HG03442 (cell line): Measurements from ENCODE around the gene NPBWR2.

Experiments used
- ATAC-seq: cut with Tn5 transposase; IDR thresholded peaks from one replicate; pipeline ENCODE4 v1.9.1; 2021; ENCODE audit warnings: mild to moderate bottlenecking, moderate library complexity; ENCODE audit not compliant: unreplicated experiment

NPBWR2 gene

DNA sequence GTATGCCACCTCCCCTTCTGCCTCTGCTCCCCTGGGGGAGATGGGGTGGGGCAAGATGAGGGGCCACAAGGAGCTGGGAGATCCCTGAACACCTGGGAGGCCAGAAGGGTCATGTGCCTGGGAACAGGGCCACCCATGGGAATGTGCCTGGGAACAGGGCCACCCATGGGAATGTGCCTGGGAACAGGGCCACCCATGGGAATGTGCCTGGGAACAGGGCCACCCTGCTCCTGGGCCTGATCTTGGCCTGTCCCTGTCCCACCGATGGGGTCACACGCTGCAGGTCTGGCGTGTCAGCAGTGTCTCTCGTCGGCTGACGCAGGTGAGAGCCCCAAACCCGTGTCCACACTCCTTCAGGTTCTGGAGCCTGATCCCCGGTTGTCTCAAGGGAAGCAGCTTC, 32.4 kb downstream of the NPBWR2 start:
- no peak for ATAC-seq

DNA sequence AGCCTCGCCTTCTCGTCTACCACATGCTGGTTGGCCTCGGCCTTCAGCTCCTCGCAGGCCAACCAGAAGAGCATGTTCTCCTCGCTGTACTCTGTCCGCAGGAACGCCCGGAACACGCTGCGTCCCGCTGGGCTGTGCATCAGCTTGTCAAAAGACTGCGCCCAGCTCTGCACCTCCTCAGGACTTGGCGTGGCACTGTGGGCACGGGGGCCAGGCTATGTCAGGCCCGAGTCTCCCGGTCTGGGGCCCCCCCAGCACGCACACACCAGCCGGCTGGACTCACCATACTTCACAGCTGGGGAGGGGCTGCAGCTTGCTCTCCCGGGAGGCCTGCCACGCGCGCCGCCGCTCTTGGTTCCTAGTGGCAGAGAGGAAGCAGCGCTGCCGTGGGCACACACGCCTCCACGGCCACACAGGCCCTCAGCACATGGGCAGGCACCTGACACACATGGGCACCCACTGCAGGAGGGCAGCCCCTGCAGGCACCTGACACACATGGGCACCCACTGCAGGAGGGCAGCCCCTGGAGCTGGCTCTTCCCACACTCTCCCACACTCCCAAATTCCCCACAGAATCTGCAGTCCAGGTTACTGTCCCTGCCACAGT, 33.1 kb downstream of the NPBWR2 start:
- no peak for ATAC-seq

DNA sequence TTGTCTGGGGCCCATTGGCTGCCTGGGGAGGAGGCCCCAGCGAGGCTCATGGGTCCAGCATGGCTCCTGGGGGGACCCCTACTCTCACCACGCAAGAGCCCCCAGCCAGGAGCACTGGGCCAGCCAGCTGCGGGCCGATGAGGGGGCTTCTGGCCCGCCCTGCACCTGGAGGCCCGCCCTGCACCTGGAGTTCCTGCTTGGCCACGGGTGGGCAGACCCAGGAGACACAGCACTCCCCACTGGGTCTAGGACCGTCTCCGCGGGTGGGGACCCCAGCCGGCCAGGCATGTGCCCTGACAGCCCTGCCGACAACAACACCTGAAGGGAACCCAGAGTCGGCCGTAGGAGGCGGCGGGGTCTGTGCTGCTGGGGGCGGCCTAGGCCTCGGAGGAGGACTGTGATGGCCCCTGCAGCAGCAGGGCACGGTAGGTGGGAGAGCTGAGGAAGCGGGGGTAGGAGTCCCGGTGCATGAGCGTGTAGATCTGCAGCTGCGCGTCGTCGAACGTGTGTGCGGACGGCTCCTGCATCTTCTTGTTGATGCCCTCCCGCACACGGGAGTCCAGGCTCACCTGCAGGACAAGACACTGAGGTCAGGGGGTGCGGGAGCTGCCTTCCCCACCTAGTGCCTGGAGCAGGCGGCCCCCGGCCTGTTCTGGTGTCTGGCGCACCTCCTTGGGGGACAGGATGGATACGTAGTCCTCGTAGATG, 33.7 kb downstream of the NPBWR2 start:
- no peak for ATAC-seq

DNA sequence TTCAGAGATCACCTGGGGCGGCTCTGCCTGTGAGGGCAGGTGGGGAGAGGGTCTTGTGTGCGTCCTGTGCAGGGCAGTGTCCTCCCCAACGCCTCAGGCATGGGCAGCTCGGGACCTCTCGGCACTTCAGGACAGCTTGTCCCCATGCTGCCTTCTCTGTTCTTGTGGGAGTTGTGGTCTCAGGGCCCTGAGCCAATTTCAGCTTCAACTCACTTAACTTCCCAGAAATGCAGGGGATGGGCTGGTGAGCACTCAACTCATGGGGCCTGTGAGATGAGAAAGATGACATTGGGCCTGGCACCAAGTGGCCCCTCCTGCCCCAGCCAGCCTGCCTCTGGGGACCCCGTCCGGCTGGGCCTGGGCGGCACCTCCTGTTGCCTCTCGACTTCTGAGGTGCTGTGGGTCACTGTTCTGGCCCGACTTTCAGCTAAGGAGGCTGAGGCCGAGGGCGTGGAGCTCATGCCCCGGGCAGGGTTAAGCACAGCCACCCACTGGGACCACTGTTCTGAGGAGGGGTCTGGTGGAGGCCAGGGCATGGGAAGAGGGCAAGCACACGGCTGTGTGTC, 34.8 kb downstream of the NPBWR2 start:
- ATAC-seq: no peak

DNA sequence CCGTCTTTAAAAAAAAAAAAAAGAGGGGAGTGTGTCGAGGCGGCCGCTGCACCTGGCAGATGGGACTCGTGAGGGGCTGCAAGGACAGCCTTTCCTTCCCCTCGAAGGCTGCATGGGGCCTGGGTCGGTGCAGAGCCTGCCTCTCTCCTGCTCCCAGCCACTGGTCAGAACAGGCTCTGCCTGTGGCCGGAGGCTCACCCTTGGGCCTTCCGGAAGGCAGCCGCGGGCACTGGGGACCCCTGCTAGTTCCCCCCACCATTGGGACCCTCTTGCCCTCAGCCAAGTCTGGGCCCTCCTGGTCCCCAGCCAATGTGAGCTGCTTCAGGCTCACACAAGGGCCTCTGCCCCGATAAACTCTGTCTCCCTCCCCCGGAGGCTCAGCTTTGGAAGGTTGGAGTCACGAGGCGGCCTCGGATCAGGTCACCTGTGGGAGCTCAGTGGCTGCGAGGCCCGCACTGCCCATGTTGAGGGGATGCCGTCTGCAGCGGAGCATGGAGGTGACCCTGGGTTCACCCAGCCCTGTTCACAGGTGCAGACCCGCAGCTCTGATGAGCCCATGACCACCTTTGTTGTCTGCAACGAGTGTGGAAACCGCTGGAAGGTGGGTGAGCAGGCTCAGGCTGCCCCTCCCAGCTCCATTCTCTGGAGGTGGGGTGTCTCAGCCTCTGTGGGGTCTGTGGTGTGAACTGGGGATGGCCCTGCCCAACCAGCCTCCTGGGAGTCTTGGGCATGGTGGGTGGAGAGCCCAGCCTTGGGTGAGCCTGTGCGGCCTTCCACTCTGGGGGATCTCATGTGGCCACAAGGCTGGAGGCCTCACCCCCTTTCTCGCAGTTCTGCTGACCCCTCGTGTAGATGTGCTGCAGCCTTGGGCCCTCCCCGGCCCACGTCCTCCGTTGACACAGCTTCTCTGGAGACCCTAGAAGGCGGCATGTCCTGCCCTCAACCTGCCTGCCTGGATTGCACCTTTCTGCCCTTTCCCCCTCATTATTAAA, 35.7 kb downstream of the NPBWR2 start:
- ATAC-seq: no peak

DNA sequence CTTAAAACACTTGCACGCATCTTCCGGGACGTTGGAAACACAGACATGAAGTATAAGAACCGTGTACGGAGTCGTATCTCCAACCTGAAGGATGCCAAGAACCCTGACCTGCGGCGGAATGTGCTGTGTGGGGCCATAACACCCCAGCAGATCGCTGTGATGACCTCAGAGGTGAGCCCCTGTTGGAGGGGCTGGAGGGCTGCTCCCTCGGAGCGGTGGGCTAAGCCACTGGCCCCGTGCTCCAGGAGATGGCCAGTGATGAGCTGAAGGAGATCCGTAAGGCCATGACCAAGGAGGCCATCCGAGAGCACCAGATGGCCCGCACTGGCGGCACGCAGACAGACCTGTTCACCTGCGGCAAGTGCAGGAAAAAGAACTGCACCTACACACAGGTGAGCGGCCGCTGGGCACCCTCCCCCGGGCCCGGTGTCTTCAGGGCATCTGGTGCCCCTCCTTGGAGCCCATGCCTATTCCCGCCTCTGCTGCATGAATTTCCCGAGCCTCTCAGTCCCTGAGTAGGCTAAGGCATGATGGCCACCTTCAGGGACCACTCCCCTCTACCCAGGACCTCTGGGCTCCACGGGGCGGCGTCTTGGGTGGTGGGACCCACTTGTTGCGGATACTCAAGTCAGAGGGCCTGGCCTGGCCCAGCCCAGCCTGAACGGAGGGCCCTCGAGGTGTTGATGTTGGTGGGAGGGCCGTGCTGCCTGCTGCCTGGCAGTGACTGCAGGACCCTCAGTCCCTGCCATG, 36.9 kb downstream of the NPBWR2 start:
- ATAC-seq: no peak

DNA sequence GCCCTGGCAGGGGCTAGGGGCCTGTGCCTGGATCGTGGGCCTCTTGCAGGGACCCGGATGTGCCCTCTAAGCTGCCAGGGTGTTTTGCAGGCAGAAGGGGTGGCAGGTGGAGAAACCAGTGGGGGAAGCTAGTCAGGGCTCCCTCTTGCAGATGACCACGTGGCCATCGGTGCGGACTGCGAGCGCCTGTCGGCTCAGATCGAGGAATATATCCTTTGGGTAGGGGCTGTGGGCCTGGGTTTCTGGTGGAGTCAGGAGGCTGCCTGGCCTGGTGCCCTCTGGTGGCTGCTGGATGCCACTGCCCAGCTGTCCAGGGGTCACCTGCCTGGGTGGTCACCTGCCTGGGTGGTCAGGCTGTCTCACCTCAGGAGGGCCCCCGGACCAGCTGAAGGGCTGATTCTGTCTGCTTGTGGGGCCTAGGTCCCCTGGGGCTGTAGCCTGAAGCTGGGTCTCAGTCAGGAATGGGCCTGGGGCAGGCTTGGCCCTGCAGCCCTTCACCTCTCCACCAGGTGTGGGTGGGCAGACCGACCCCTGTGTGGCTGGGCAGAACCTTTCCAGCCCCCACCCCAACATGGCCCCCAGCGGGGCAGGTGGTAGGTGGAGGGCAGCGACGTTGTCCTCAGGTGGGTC, 37.6 kb downstream of the NPBWR2 start:
- no peak for ATAC-seq

DNA sequence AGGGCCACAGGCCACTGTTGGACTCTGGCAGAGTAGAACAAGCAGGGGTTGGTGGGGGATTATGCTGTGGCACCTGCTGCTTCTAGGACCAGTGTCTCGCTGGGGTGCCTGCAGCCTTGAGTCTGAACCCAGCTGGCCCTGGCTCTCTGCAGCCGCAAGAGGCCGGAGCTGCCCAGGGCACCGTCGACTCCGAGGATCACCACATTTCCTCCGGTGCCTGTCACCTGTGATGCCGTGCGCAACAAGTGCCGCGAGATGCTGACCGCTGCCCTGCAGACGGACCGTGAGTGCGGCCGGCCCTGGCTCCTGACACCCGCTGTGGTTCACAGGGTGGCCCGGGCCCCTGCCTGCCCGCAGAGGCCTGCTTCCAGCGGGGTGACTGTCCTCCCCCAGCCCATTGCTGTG, 38.2 kb downstream of the NPBWR2 start:
- no peak for ATAC-seq

DNA sequence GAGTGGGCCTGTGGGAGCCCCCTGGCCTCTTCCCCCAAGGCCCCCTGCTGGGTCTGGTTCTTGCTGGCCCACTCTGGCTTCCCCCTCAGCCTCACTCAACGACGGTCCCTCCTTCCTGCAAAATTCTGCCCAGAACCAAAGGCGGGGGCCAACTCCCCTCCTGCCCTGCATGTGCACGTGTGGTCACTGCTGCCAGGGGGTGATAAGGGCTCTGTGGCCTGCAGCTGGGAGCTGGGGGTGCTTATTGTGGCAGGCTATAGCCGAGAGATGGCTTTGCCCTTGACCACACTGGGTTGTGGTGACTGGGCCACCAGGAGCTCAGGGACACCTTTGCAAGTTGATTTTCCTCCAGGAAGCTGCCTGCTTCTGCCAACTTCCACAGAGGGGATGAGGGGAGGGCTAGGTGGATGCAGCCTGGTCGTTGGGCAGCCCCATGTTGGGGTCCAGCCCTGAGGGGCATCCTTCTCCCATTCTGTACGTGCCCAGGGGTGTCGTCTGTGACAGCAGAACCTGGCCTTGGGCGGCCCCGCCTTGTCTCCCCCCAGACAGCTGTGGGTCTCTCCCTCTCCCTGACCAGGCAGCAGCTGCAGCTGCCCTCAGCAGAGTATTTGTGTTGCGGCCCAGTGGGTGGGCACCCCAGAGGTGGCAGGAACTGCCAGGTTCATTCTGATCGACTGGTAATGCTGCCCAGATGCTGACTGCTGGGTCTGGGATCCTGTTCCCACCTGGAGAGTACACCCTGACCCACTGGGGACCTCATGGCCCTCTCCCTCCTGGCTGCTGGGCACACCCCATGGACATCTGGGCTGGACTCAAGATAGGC, 38.8 kb downstream of the NPBWR2 start:
- no peak for ATAC-seq

DNA sequence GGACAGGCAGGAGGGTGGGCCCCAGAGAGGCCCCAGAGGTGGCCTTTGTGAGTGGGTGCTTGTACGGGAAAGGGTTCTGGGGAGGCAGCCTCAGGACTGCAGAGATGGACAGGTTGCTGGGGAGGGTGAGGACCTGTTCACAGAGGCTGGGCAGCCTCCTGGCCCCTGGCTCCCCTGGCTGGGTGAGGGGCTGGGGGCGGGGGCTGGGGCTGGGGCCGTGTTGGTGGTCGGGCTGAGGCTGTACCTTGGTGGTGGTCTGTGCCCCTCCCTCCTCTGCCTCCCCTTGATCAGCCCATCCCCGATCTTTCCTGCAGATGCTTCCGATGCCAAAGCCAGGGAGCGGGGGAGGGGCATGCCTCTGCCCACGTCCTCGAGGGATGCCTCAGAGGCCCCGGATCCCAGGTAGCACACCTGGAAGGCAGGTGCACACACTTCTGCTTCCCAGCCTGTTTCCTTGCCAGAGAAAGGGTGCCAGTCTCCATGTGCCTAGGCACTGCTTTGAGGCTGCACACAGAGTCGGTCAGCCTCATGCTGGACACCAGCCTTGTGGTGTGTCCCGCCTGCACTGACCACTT, 39.5 kb downstream of the NPBWR2 start:
- ATAC-seq: no peak

DNA sequence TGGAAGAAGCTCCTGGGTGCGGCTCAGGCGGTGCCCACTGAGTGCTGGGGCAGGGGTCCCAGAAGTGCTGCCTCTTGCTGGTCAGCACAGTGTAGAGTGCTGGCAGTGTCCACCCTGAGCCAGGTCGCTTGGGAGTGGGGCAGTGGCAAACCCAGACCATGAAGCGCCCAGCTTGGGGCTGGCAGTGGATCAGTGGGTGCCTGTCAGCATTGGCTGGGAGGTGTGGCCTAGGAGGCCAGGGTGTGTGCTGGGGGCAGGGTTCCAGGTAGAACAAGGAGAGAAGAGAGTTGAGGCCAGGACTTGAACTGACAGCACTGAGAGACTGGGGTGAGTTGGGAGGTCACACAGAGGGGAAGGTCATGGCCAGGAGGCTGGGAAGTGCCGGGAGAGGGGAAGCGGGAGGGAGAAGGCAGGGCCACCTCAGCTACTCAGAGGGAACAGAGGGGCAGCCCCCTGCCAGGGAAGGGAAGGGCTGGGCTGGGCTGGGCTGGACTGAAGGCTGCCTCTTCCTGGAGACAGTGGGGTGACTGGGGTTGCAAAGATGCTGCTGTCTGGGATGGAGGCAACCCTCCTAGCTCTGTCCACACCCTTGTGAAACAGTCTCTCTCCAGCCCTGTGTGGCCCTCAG, 40.2 kb downstream of the NPBWR2 start:
- ATAC-seq: no peak

DNA sequence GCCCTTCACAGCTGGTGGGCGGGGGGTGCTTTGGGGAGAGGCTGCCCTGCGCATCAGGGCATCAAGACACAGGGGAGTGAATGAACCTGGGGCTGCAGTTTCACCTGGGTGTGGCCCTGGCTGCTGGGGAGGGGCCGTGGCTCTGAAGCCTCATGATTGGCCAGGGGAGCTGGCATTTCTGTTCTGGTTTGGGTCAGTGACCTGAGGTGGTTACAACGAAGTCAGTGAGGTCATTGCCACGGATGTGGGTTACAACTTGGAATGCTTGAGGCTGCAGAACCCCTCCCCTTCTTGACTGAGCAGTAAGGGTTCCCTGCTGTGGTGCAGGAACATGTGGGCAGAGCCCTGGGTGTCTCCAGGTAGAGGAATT, 41.4 kb downstream of the NPBWR2 start:
- ATAC-seq: no peak

DNA sequence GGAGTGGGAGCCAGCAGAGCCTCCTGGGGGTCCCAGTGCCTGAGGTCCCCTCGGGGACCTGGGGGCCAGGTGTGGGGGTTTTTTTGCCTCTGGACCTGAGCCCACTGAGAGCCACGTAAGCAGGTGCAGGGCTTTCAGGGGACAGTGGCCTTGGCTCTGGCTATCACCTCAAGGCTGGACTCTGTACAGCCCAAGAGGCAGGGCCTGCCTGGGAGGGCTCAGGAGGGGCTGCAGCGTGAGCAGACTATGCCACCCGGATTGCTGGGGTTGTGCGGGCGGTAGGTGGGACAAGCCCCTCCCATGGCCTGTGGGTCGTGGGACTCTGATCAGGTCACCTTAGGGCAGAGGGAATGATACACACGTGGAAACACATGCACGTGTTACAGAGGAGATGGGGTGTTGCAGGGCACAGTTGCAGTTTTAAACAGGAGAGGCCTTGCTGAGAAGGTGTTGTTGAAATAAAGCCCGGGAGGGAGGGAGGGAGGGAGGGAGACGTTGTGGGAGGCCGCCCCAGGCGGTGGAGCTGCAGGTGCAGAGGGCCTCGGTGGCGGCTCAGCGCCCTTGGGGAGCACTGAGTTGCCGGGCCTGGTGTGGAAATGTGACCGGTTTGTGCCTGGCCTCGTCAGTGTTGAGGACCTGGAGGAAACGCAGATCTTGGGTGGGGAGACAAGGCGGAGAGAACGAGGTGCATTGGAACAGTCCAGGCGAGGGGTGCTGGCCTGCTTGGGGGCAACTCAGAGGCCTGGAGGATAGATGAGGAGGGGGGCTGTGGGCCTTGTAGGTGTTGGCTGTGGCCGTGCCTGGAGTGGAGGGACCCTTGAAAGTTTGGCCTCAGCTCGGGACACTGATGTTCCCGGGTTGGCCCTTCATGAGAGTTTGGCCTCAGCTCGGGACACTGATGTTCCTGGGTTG, 42.0 kb downstream of the NPBWR2 start:
- ATAC-seq: no peak

DNA sequence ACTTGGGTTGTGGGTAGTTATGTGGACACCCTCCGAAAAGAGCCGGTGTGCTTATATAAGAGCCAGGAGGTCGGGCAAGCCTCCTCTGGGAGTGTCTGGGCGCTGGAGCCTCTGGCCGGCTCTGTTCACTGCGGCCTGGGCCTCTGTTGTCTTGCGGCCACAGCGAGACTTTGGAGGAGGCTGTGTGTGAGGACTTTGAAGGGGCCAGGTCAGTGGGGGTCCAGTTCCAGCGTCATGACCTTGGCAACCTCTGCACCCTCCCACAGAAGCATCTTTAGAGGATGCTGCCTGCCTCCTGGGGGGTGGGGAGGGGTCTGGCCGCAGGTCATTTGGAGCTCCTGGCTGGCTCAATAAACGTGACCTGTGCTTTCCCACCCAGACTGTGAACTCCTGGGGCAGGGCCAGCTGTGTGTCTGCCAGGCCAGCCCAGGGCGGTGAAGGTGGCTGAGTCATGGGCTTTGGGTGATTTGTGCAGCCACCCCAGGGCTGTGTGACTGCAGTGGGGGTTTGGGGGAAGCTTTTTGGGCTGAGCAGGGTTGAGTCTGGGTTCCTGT, 43.1 kb downstream of the NPBWR2 start:
- ATAC-seq: no peak

DNA sequence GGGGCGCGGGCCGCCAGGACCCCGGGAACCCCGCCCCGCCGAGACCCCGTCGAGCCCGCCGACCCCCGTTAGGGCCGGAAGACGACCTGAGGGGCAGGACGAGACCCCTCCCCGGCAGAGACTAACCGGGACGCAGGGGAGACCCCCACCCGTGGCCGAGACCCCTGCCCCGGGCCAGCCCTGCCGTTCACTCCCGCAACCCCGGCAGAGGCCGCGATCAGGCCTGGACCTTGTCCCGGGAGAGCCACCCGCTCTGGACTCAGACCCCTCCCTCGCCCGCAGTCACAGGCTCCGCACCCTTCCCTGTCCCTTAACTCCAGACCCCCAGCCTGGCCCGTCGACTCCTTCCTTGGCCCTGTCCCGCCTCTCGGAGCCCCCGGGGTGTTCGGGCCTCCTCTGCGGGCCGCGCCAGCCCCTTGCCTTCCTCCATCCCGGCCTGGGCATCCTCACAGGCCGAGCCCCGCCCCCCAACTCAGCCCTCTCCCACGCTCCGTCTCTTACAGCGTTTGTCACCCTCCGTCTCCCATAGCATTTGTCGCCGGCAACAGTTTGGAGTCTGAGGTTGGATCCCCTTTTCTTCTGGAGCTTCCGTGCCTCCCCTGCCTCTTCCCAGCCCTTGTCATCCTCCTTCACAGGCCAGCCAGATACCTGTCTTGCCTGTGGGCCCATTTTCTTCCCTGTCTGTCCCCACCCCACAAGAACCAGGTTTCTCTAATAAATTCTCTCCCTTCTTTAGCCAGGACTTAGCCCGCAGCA, 43.8 kb downstream of the NPBWR2 start:
- ATAC-seq: no peak

DNA sequence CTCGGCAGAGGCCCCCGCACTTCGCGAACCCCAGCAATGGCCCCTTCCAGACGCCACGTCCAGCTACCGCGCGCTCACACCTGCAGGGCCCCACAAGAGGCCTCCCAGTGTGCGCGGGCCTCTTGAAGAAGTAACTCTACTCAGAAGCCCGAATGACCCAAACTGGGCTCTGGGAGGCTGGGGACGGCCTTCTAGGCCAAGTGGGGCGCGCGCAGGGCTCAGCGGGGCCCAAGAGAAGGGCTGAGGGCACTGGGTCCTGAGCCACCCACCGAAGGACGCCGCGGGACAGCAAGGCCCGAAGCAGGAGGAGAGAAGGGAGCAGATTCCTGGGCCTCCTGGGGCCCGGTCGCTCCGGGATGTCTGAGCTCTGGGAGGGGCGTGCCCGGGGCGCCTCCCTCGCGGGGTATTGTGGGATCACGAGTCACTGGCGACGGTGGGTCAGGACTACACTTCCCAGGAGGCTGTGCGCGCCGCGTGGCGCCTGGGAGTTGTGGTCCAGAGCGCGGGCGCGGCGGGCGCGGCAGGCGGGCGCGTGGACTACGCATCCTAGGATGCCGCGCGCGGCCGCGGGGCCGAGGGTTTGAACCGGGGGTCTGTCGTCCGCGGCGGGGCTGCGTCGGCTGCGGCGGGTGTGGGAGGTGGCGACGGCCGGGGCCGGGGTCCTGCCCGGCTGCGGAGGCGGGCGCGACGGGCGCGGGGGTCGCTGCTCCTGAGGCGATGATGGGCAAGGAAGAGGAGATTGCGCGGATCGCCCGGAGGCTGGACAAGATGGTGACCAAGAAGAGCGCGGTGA, 44.6 kb downstream of the NPBWR2 start, which contains the start of gene TCEA2:
TCEA2 (plus strand) TSS at position 603 of the 793 bp plus-strand sequence; CDS start at position 718, 115 bp downstream.
- peak; percentile 71 for ATAC-seq
